Peyer's patch (tissue), 4 donors: ENCODE results near the gene GNGT2. TPM values are rescaled to one million over a fixed set of nuclear protein-coding genes. Genes with fewer than 3 reads are reported as not detected.

Experiments
- DNase-seq, 3 donors: peaks; one replicate each; pipeline ENCODE4 v3.0.0-alpha.2; 2017 to 2019
- H3K27ac ChIP-seq, 4 donors: fragments of 200-600 bp; sonication (generic); one replicate each; pipeline ENCODE4 v1.5.1; 2016 to 2019
- H3K27me3 ChIP-seq, 2 donors: fragments of 200-600 bp; sonication (generic); one replicate each; pipeline ENCODE4 v1.5.1; 2019
- H3K36me3 ChIP-seq, 3 donors: fragments of 200-600 bp; sonication (generic); one replicate each; pipeline ENCODE4 v1.5.1; 2016 to 2019
- H3K4me1 ChIP-seq, 4 donors: fragments of 200-600 bp; sonication (generic); one replicate each; pipeline ENCODE4 v1.5.1; 2016 to 2019
- H3K4me3 ChIP-seq, 4 donors: fragments of 200-600 bp; sonication (generic); 1 replicate in 3 of 4; 2 replicates in 1 of 4; pipeline ENCODE4 v1.5.1; 2016 to 2019; ENCODE audit warnings: mild to moderate bottlenecking in 1 of 4
- H3K9me3 ChIP-seq, 4 donors: fragments of 200-600 bp; sonication (generic); one replicate each; pipeline ENCODE4 v1.5.1; 2016 to 2019; ENCODE audit warnings: mild to moderate bottlenecking in 1 of 4
- CTCF ChIP-seq, 6 experiments: fragments of 450-650 bp in 4 of 6; fragments of 200-600 bp in 2 of 6; sonication (generic) in 1 of 6; IDR thresholded peaks; one replicate each; pipeline ENCODE4 v1.5.1; 2017 to 2019; ENCODE audit warnings: antibody characterized with exemption in 6 of 6, mild to moderate bottlenecking in 3 of 6, moderate library complexity in 1 of 6
- POLR2A ChIP-seq, 2 donors: fragments of 450-650 bp; IDR thresholded peaks; one replicate each; pipeline ENCODE4 v1.5.1; 2017; ENCODE audit warnings: antibody characterized with exemption in 2 of 2, mild to moderate bottlenecking in 2 of 2, moderate library complexity in 2 of 2
- total RNA-seq, 4 donors: library from RNA; depleted of rRNA; stranded (reverse); fragments of >200 nt; gene quantifications; one replicate each; pipeline ENCODE4 v1.1.0, GENCODE V29; 2016

Gene GNGT2
- total RNA-seq, 4 donors from 2014 or later = 4.8 to 14.0 TPM; not detected in 2

GRCh38 chr17:49217651-49218413 is 7.5 kb upstream of the GNGT2 start:
- H3K27me3 ChIP-seq = no peaks in the 10 kb centered on the region
- H3K27ac ChIP-seq = peak overlapping the region; percentile 59 to 90 (median 61)
- H3K9me3 ChIP-seq = no peaks in the 10 kb centered on the region
- peaks cover 0 to 47% (median 34%) of the 10 kb centered on the region in 4 donors for H3K4me1 ChIP-seq
- no peaks in the 10 kb centered on the region for H3K36me3 ChIP-seq
- DNase-seq = peak in 2 of 3 donors; percentile 87 to 91
- no peak for TF ChIP-seq CTCF (IDR thresholded peaks at IDR 0.05)
- no peak for TF ChIP-seq POLR2A (IDR thresholded peaks at IDR 0.05)
- peak overlapping the region in 1 of 4 donors; percentile 18 for H3K4me3 ChIP-seq

- DNase-seq = peak in 2 of 3 donors; percentile 59 to 67
- Histone ChIP-seq H3K4me3 (no peak overlapping the region), H3K27me3 (no peaks in the 10 kb centered on the region), H3K9me3 (no peaks in the 10 kb centered on the region), H3K27ac (peak overlapping the region; percentile 59 to 90 (median 61)), H3K36me3 (no peaks in the 10 kb centered on the region), H3K4me1 (peaks cover 0 to 47% (median 34%) of the 10 kb centered on the region in 4 donors)
- TF ChIP-seq CTCF (IDR thresholded peaks at IDR 0.05) = no peak
- no peak for TF ChIP-seq POLR2A (IDR thresholded peaks at IDR 0.05)
Measured at GRCh38 chr17:49216953-49217650, 6.7 kb upstream of the GNGT2 start.

- Histone ChIP-seq H3K27ac (peak overlapping the region; percentile 43 to 90 (median 60)), H3K4me3 (no peak overlapping the region), H3K36me3 (no peaks in the 10 kb centered on the region), H3K9me3 (no peaks in the 10 kb centered on the region), H3K27me3 (no peaks in the 10 kb centered on the region), H3K4me1 (peaks cover 0 to 47% (median 34%) of the 10 kb centered on the region in 4 donors)
- DNase-seq = no peak
- TF ChIP-seq CTCF (IDR thresholded peaks at IDR 0.05) (no peak), POLR2A (IDR thresholded peaks at IDR 0.05) (no peak)
Measured at GRCh38 chr17:49216482-49216881, 6.1 kb upstream of the GNGT2 start.

GRCh38 chr17:49214676-49215360 is 4.4 kb upstream of the GNGT2 start:
- H3K36me3 ChIP-seq = no peaks in the 10 kb centered on the region
- DNase-seq = no peak
- H3K27me3 ChIP-seq = no peaks in the 10 kb centered on the region
- no peak for TF ChIP-seq CTCF (IDR thresholded peaks at IDR 0.05)
- TF ChIP-seq POLR2A (IDR thresholded peaks at IDR 0.05) = no peak
- H3K4me3 ChIP-seq = peak overlapping the region in 2 of 4 donors; percentile 23 to 43
- no peaks in the 10 kb centered on the region for H3K9me3 ChIP-seq
- H3K4me1 ChIP-seq = peaks cover 0 to 44% (median 32%) of the 10 kb centered on the region in 4 donors
- peak overlapping the region in 3 of 4 donors; percentile 12 to 90 (median 43) for H3K27ac ChIP-seq

GRCh38 chr17:49213847-49214246 is 3.5 kb upstream of the GNGT2 start:
- TF ChIP-seq CTCF (IDR thresholded peaks at IDR 0.05) = no peak
- TF ChIP-seq POLR2A (IDR thresholded peaks at IDR 0.05) = no peak
- Histone ChIP-seq H3K4me3 (peak overlapping the region in 3 of 4 donors; percentile 14 to 43 (median 23)), H3K27ac (peak overlapping the region; percentile 12 to 90 (median 28)), H3K36me3 (no peaks in the 10 kb centered on the region), H3K27me3 (no peaks in the 10 kb centered on the region), H3K9me3 (no peaks in the 10 kb centered on the region), H3K4me1 (peaks cover 0 to 41% (median 30%) of the 10 kb centered on the region in 4 donors)
- DNase-seq = no peak
